ENCODE measurements around the gene FKBP8. TPM values are rescaled to one million over a fixed set of nuclear protein-coding genes. Genes with fewer than 3 reads are reported as not detected.

FKBP8 gene
- total RNA-seq, 1 donor from 2014 or later = 246 TPM

DNA sequence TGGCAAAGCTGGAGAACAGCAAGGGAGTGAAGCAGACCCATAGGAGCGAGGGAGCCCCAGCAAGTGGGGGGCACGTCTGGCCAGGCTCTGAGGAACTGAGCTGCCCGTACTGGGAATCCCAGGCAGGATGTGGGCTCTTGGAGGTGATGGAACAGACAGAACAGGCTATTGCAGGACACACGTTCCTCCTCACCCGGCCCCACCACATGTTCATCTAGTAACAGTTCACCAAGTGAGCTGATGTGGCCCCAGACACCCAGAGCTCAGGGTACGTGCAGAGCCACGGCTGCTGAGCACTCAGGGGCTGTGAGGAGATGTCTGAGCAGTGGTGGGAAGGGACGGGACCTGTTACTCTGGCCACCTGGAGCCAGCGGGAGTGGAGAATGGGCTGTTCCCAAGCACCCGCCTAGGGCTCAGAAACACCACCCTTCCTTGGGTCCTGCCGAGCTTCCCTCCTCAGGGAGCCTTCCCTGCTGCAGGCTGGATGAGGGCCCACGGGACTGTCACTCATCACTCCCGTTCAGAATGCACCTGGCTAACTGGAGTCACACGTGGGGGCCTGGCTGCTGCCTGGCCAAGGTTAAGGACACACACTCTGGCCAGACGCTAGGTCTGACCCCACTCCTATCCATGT is 39.9 kb downstream of the FKBP8 start:
- H3K9ac ChIP-seq (ENCODE audit: low read length) = no peak overlapping the region
- no peak overlapping the region for H2AFZ ChIP-seq (ENCODE audit: low read depth, low read length)
- no peak overlapping the region for H3K4me3 ChIP-seq (ENCODE audit: insufficient read depth, low read depth, low read length)
- no peaks in the 10 kb centered on the region for H3K9me3 ChIP-seq (ENCODE audit: insufficient read depth, low read depth, low read length)
- peaks cover 7% of the 10 kb centered on the region for H3K36me3 Mint-ChIP-seq (ENCODE audit: low read depth, unreplicated experiment)
- peaks cover 16% of the 10 kb centered on the region for H3K4me1 ChIP-seq (ENCODE audit: insufficient read depth, low read length)
- FAIRE-seq (no peak), DNase-seq (ENCODE audit: low read depth) (no peak)
- H3K79me2 ChIP-seq (ENCODE audit: insufficient read depth, low read length) = peaks cover 100% of the 10 kb centered on the region
- H3K4me3 Mint-ChIP-seq (ENCODE audit: unreplicated experiment) = no peak overlapping the region
- H3K4me2 ChIP-seq (ENCODE audit: low read length) = no peak overlapping the region
- TF ChIP-seq, protein P1, sequence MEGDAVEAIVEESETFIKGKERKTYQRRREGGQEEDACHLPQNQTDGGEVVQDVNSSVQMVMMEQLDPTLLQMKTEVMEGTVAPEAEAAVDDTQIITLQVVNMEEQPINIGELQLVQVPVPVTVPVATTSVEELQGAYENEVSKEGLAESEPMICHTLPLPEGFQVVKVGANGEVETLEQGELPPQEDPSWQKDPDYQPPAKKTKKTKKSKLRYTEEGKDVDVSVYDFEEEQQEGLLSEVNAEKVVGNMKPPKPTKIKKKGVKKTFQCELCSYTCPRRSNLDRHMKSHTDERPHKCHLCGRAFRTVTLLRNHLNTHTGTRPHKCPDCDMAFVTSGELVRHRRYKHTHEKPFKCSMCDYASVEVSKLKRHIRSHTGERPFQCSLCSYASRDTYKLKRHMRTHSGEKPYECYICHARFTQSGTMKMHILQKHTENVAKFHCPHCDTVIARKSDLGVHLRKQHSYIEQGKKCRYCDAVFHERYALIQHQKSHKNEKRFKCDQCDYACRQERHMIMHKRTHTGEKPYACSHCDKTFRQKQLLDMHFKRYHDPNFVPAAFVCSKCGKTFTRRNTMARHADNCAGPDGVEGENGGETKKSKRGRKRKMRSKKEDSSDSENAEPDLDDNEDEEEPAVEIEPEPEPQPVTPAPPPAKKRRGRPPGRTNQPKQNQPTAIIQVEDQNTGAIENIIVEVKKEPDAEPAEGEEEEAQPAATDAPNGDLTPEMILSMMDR (IDR thresholded peaks at IDR 0.05; ENCODE audit: insufficient read depth, low read depth, low read length) = no peak
- TF ChIP-seq EZH2 (IDR thresholded peaks at IDR 0.05; ENCODE audit: insufficient read depth, low read length) = no peak
- no peaks in the 10 kb centered on the region for H3K27me3 Mint-ChIP-seq (ENCODE audit: low read depth, unreplicated experiment)
- H3K27me3 ChIP-seq (ENCODE audit: insufficient read depth, low read length) = no peaks in the 10 kb centered on the region
- H3K36me3 ChIP-seq (ENCODE audit: insufficient read depth, low read length) = no peaks in the 10 kb centered on the region
- H3K9me3 Mint-ChIP-seq (ENCODE audit: unreplicated experiment) = no peaks in the 10 kb centered on the region
- H4K20me1 ChIP-seq (ENCODE audit: insufficient read depth, low read length) = peaks cover 100% of the 10 kb centered on the region
- H3K4me1 Mint-ChIP-seq (ENCODE audit: low read depth, unreplicated experiment) = peaks cover 28% of the 10 kb centered on the region
- no peak overlapping the region for H3K27ac Mint-ChIP-seq (ENCODE audit: unreplicated experiment)
- H3K27ac ChIP-seq (ENCODE audit: low read depth, low read length) = no peak overlapping the region

- Mint-ChIP-seq H3K36me3 (ENCODE audit: low read depth, unreplicated experiment) (peaks cover 7% of the 10 kb centered on the region), H3K4me1 (ENCODE audit: low read depth, unreplicated experiment) (peaks cover 28% of the 10 kb centered on the region), H3K27ac (ENCODE audit: unreplicated experiment) (no peak overlapping the region), H3K27me3 (ENCODE audit: low read depth, unreplicated experiment) (no peaks in the 10 kb centered on the region), H3K4me3 (ENCODE audit: unreplicated experiment) (no peak overlapping the region), H3K9me3 (ENCODE audit: unreplicated experiment) (no peaks in the 10 kb centered on the region)
- no peak overlapping the region for H3K4me3 ChIP-seq (ENCODE audit: insufficient read depth, low read depth, low read length)
- no peaks in the 10 kb centered on the region for H3K27me3 ChIP-seq (ENCODE audit: insufficient read depth, low read length)
- no peaks in the 10 kb centered on the region for H3K36me3 ChIP-seq (ENCODE audit: insufficient read depth, low read length)
- H3K4me1 ChIP-seq (ENCODE audit: insufficient read depth, low read length) = peaks cover 16% of the 10 kb centered on the region
- peaks cover 100% of the 10 kb centered on the region for H3K79me2 ChIP-seq (ENCODE audit: insufficient read depth, low read length)
- TF ChIP-seq, protein P1 (IDR thresholded peaks at IDR 0.05; ENCODE audit: insufficient read depth, low read depth, low read length) = no peak
- no peak for TF ChIP-seq EZH2 (IDR thresholded peaks at IDR 0.05; ENCODE audit: insufficient read depth, low read length)
- no peak for DNase-seq (ENCODE audit: low read depth)
- no peak for FAIRE-seq
- no peak overlapping the region for H3K9ac ChIP-seq (ENCODE audit: low read length)
- H2AFZ ChIP-seq (ENCODE audit: low read depth, low read length) = no peak overlapping the region
- peaks cover 100% of the 10 kb centered on the region for H4K20me1 ChIP-seq (ENCODE audit: insufficient read depth, low read length)
- no peak overlapping the region for H3K27ac ChIP-seq (ENCODE audit: low read depth, low read length)
- H3K4me2 ChIP-seq (ENCODE audit: low read length) = no peak overlapping the region
- H3K9me3 ChIP-seq (ENCODE audit: insufficient read depth, low read depth, low read length) = no peaks in the 10 kb centered on the region
Measured at GRCh38 chr19:18502638-18503294, 40.6 kb downstream of the FKBP8 start.

DNA sequence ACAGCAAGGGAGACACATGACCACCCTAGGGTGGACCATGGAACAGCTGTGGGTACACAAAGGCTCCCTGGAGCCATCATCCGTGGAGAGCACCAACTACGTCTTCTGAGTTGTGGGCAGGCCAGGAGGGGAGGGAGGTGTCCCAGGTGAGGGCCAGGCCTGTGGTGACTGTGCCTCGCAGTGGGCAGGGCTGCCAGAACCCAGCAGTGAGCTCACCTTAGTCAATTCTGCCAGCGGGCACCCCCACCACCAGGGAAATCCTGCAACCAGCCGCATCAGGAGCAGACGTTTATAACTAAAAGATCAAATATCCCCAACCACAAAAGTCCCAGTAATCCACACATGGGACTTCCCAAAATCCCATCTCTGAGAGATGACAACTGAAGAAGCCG is 41.1 kb downstream of the FKBP8 start:
- Histone ChIP-seq H3K4me2 (ENCODE audit: low read length) (no peak overlapping the region), H3K36me3 (ENCODE audit: insufficient read depth, low read length) (no peaks in the 10 kb centered on the region), H3K27me3 (ENCODE audit: insufficient read depth, low read length) (no peaks in the 10 kb centered on the region), H3K79me2 (ENCODE audit: insufficient read depth, low read length) (peaks cover 100% of the 10 kb centered on the region), H2AFZ (ENCODE audit: low read depth, low read length) (no peak overlapping the region), H3K9me3 (ENCODE audit: insufficient read depth, low read depth, low read length) (no peaks in the 10 kb centered on the region), H3K4me1 (ENCODE audit: insufficient read depth, low read length) (peaks cover 14% of the 10 kb centered on the region), H3K9ac (ENCODE audit: low read length) (no peak overlapping the region), H3K4me3 (ENCODE audit: insufficient read depth, low read depth, low read length) (no peak overlapping the region), H4K20me1 (ENCODE audit: insufficient read depth, low read length) (peaks cover 100% of the 10 kb centered on the region), H3K27ac (ENCODE audit: low read depth, low read length) (no peak overlapping the region)
- no peak overlapping the region for H3K27ac Mint-ChIP-seq (ENCODE audit: unreplicated experiment)
- H3K4me3 Mint-ChIP-seq (ENCODE audit: unreplicated experiment) = no peak overlapping the region
- peaks cover 4% of the 10 kb centered on the region for H3K36me3 Mint-ChIP-seq (ENCODE audit: low read depth, unreplicated experiment)
- no peak for FAIRE-seq
- no peak for TF ChIP-seq EZH2 (IDR thresholded peaks at IDR 0.05; ENCODE audit: insufficient read depth, low read length)
- peaks cover 23% of the 10 kb centered on the region for H3K4me1 Mint-ChIP-seq (ENCODE audit: low read depth, unreplicated experiment)
- DNase-seq (ENCODE audit: low read depth) = no peak
- H3K9me3 Mint-ChIP-seq (ENCODE audit: unreplicated experiment) = no peaks in the 10 kb centered on the region
- no peaks in the 10 kb centered on the region for H3K27me3 Mint-ChIP-seq (ENCODE audit: low read depth, unreplicated experiment)
